WTC11 (cell line): ENCODE measurements around the gene CNKSR3. TPM values are rescaled to one million over a fixed set of nuclear protein-coding genes. Genes with fewer than 3 reads are reported as not detected.

Experiments used
- ATAC-seq: fragments of 200-7000 bp; cut with Tn5 transposase; 2 replicates; pipeline ENCODE4 v1.10.0; 2021; ENCODE audit warnings: mild to moderate bottlenecking, moderate library complexity
- CTCF ChIA-PET: fragments of 300-600 bp; sonication (Branson Sonifier 250); formaldehyde crosslinking; loops from one replicate; lab custom pipeline; 2021; ENCODE audit warnings: antibody characterized with exemption; lab: Charles Lee
- POLR2A ChIA-PET: fragments of 350-600 bp; sonication (Branson Sonifier 250); formaldehyde crosslinking; loops from one replicate; lab custom pipeline; 2021; ENCODE audit warnings: antibody characterized with exemption; lab: Charles Lee
- DNase-seq: peaks from one replicate; pipeline ENCODE4 v3.0.0; 2021; ENCODE audit warnings: low spot score
- H3K27ac Mint-ChIP-seq: 2 replicates; pipeline ENCODE4 v1.8.0; 2021; ENCODE audit warnings: mixed read lengths
- H3K27me3 Mint-ChIP-seq: 2 replicates; pipeline ENCODE4 v1.8.0; 2021; ENCODE audit warnings: low read depth, mild to moderate bottlenecking, moderate library complexity, mixed read lengths
- H3K36me3 Mint-ChIP-seq: 2 replicates; pipeline ENCODE4 v1.8.0; 2021; ENCODE audit warnings: mixed read lengths
- H3K4me1 Mint-ChIP-seq: 2 replicates; pipeline ENCODE4 v1.8.0; 2022; ENCODE audit warnings: mixed read lengths
- H3K4me3 Mint-ChIP-seq: 2 replicates; pipeline ENCODE4 v1.8.0; 2021; ENCODE audit warnings: mild to moderate bottlenecking, moderate library complexity, mixed read lengths
- H3K9me3 Mint-ChIP-seq: 2 replicates; pipeline ENCODE4 v1.8.0; 2021; ENCODE audit warnings: mixed read lengths
- EMX1 ChIP-seq: fragments of 250-450 bp; sonication (Bioruptor Pico); IDR thresholded peaks from 2 replicates; pipeline ENCODE4 v1.8.0; 2021; ENCODE audit warnings: mild to moderate bottlenecking
- ESRRA ChIP-seq: sonication (generic); formaldehyde crosslinking; IDR thresholded peaks from 2 replicates; pipeline ENCODE4 v1.8.1; 2022; ENCODE audit warnings: mild to moderate bottlenecking, missing genetic modification reagents, borderline replicate concordance
- GABPB1 ChIP-seq: sonication (generic); formaldehyde crosslinking; IDR thresholded peaks from 2 replicates; pipeline ENCODE4 v1.8.1; 2023; ENCODE audit warnings: mild to moderate bottlenecking, missing genetic modification reagents
- GTF2I ChIP-seq: fragments of 250-450 bp; sonication (Bioruptor Pico); conservative IDR thresholded peaks from 2 replicates; pipeline ENCODE4 v1.4.0; 2021; ENCODE audit warnings: mild to moderate bottlenecking
- HMGA2 ChIP-seq: fragments of 250-450 bp; sonication (Bioruptor Pico); IDR thresholded peaks from 2 replicates; pipeline ENCODE4 v1.4.0; 2021; ENCODE audit warnings: mild to moderate bottlenecking, moderate library complexity
- IRF2 ChIP-seq: sonication (generic); formaldehyde crosslinking; IDR thresholded peaks from 2 replicates; pipeline ENCODE4 v1.8.0; 2022; ENCODE audit warnings: low read depth, missing genetic modification reagents, borderline replicate concordance
- KAT7 ChIP-seq: sonication (generic); formaldehyde crosslinking; IDR thresholded peaks from 2 replicates; pipeline ENCODE4 v1.8.1; 2023; ENCODE audit warnings: missing genetic modification reagents, mild to moderate bottlenecking, borderline replicate concordance
- MYBL2 ChIP-seq: sonication (generic); formaldehyde crosslinking; IDR thresholded peaks from 2 replicates; pipeline ENCODE4 v1.8.1; 2023; ENCODE audit warnings: mild to moderate bottlenecking, moderate library complexity, missing genetic modification reagents
- SP1 ChIP-seq: sonication (generic); formaldehyde crosslinking; conservative IDR thresholded peaks from 2 replicates; pipeline ENCODE4 v1.8.1; 2022; ENCODE audit warnings: missing genetic modification reagents
- TCF7 ChIP-seq: sonication (generic); formaldehyde crosslinking; IDR thresholded peaks from 2 replicates; pipeline ENCODE4 v1.8.0; 2022; ENCODE audit warnings: mild to moderate bottlenecking, low read depth, missing genetic modification reagents, moderate library complexity
- ZNF232 ChIP-seq: sonication (generic); formaldehyde crosslinking; IDR thresholded peaks from 2 replicates; pipeline ENCODE4 v1.8.0; 2022; ENCODE audit warnings: mild to moderate bottlenecking, missing genetic modification reagents
- ZNF263 ChIP-seq: sonication (generic); formaldehyde crosslinking; IDR thresholded peaks from 2 replicates; pipeline ENCODE4 v1.8.1; 2022; ENCODE audit warnings: low read depth, mild to moderate bottlenecking, moderate library complexity, missing genetic modification reagents
- ZNF317 ChIP-seq: sonication (generic); formaldehyde crosslinking; IDR thresholded peaks from 2 replicates; pipeline ENCODE4 v1.8.1; 2023; ENCODE audit warnings: low read depth, mild to moderate bottlenecking, moderate library complexity, missing genetic modification reagents, borderline replicate concordance
- ZNF416 ChIP-seq: fragments of 250-450 bp; sonication (Bioruptor Pico); IDR thresholded peaks from 2 replicates; pipeline ENCODE4 v1.9.0; 2021; ENCODE audit warnings: mild to moderate bottlenecking, inconsistent platforms
- ZNF423 ChIP-seq: fragments of 250-450 bp; sonication (Bioruptor Pico); IDR thresholded peaks from 2 replicates; pipeline ENCODE4 v2.1.2; 2022; ENCODE audit warnings: mild to moderate bottlenecking, moderate library complexity
- total RNA-seq: library from RNA; stranded (reverse); gene quantifications from 3 replicates; pipeline ENCODE4 v1.2.3, GENCODE V29; 2021
- TF ChIP-seq, protein P1 (sequence below): sonication (generic); formaldehyde crosslinking; IDR thresholded peaks from 2 replicates; pipeline ENCODE4 v1.8.0; 2022; ENCODE audit warnings: mild to moderate bottlenecking, missing genetic modification reagents
- TF ChIP-seq, protein P2 (sequence below): sonication (generic); formaldehyde crosslinking; IDR thresholded peaks from 2 replicates; pipeline ENCODE4 v1.8.1; 2022; ENCODE audit warnings: mild to moderate bottlenecking, moderate library complexity, missing genetic modification reagents
- TF ChIP-seq, protein P3 (sequence below): fragments of 250-450 bp; sonication (Bioruptor Pico); IDR thresholded peaks from 2 replicates; pipeline ENCODE4 v1.9.0; 2021; ENCODE audit warnings: mild to moderate bottlenecking
- TF ChIP-seq, protein P4 (sequence below): sonication (generic); formaldehyde crosslinking; IDR thresholded peaks from 2 replicates; pipeline ENCODE4 v1.8.1; 2023; ENCODE audit warnings: mild to moderate bottlenecking, missing genetic modification reagents, borderline replicate concordance
- TF ChIP-seq, protein P5 (sequence below): sonication (generic); formaldehyde crosslinking; IDR thresholded peaks from 2 replicates; pipeline ENCODE4 v1.8.1; 2022; ENCODE audit warnings: missing genetic modification reagents, borderline replicate concordance

CNKSR3 gene
- total RNA-seq, 1 experiment from 2014 or later = 5.7 TPM

DNA sequence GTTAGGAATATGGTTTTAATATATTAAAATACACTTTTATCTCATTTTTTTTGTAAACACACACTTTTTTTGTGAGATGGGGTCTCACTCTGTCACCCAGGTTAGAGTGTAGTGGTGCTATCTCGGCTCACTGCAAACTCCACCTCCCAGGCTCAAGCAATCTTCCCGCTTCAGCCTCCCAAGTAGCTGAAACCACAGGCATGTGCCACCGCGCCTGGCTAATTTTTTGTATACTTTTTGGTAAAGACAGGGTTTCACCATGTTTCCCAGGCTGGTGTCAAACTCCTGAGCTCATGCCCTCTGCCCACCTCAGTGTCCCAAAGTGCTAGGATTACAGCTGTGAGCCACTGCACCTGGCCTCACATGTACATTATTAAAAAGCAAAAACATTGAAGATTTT lies 164.7 kb downstream of the CNKSR3 start:
- Mint-ChIP-seq H3K27me3 (no peaks in the 10 kb centered on the region), H3K4me3 (no peak overlapping the region), H3K4me1 (peaks cover 38% of the 10 kb centered on the region), H3K36me3 (peaks cover 6% of the 10 kb centered on the region), H3K9me3 (peaks cover 16% of the 10 kb centered on the region), H3K27ac (no peak overlapping the region)
- ATAC-seq = no peak
- TF ChIP-seq GABPB1 (no peak), ZNF317 (CRISPR knock-in tag) (no peak), GTF2I (CRISPR knock-in tag) (no peak), SP1 (no peak), IRF2 (no peak), KAT7 (CRISPR knock-in tag) (no peak), ESRRA (CRISPR knock-in tag) (no peak), ZNF232 (CRISPR knock-in tag) (no peak), MYBL2 (CRISPR knock-in tag) (no peak), ZNF416 (CRISPR knock-in tag) (no peak), ZNF263 (no peak), HMGA2 (CRISPR knock-in tag) (no peak), ZNF423 (CRISPR knock-in tag) (no peak), TCF7 (CRISPR knock-in tag) (no peak), EMX1 (CRISPR knock-in tag) (no peak)
- TF ChIP-seq, protein P1, sequence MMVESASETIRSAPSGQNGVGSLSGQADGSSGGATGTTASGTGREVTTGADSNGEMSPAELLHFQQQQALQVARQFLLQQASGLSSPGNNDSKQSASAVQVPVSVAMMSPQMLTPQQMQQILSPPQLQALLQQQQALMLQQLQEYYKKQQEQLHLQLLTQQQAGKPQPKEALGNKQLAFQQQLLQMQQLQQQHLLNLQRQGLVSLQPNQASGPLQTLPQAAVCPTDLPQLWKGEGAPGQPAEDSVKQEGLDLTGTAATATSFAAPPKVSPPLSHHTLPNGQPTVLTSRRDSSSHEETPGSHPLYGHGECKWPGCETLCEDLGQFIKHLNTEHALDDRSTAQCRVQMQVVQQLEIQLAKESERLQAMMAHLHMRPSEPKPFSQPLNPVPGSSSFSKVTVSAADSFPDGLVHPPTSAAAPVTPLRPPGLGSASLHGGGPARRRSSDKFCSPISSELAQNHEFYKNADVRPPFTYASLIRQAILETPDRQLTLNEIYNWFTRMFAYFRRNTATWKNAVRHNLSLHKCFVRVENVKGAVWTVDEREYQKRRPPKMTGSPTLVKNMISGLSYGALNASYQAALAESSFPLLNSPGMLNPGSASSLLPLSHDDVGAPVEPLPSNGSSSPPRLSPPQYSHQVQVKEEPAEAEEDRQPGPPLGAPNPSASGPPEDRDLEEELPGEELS = no peak
- TF ChIP-seq, protein P2, sequence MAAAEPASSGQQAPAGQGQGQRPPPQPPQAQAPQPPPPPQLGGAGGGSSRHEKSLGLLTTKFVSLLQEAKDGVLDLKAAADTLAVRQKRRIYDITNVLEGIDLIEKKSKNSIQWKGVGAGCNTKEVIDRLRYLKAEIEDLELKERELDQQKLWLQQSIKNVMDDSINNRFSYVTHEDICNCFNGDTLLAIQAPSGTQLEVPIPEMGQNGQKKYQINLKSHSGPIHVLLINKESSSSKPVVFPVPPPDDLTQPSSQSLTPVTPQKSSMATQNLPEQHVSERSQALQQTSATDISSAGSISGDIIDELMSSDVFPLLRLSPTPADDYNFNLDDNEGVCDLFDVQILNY (CRISPR knock-in tag) = no peak
- TF ChIP-seq, protein P3, sequence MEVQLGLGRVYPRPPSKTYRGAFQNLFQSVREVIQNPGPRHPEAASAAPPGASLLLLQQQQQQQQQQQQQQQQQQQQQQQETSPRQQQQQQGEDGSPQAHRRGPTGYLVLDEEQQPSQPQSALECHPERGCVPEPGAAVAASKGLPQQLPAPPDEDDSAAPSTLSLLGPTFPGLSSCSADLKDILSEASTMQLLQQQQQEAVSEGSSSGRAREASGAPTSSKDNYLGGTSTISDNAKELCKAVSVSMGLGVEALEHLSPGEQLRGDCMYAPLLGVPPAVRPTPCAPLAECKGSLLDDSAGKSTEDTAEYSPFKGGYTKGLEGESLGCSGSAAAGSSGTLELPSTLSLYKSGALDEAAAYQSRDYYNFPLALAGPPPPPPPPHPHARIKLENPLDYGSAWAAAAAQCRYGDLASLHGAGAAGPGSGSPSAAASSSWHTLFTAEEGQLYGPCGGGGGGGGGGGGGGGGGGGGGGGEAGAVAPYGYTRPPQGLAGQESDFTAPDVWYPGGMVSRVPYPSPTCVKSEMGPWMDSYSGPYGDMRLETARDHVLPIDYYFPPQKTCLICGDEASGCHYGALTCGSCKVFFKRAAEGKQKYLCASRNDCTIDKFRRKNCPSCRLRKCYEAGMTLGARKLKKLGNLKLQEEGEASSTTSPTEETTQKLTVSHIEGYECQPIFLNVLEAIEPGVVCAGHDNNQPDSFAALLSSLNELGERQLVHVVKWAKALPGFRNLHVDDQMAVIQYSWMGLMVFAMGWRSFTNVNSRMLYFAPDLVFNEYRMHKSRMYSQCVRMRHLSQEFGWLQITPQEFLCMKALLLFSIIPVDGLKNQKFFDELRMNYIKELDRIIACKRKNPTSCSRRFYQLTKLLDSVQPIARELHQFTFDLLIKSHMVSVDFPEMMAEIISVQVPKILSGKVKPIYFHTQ = no peak
- TF ChIP-seq, protein P4, sequence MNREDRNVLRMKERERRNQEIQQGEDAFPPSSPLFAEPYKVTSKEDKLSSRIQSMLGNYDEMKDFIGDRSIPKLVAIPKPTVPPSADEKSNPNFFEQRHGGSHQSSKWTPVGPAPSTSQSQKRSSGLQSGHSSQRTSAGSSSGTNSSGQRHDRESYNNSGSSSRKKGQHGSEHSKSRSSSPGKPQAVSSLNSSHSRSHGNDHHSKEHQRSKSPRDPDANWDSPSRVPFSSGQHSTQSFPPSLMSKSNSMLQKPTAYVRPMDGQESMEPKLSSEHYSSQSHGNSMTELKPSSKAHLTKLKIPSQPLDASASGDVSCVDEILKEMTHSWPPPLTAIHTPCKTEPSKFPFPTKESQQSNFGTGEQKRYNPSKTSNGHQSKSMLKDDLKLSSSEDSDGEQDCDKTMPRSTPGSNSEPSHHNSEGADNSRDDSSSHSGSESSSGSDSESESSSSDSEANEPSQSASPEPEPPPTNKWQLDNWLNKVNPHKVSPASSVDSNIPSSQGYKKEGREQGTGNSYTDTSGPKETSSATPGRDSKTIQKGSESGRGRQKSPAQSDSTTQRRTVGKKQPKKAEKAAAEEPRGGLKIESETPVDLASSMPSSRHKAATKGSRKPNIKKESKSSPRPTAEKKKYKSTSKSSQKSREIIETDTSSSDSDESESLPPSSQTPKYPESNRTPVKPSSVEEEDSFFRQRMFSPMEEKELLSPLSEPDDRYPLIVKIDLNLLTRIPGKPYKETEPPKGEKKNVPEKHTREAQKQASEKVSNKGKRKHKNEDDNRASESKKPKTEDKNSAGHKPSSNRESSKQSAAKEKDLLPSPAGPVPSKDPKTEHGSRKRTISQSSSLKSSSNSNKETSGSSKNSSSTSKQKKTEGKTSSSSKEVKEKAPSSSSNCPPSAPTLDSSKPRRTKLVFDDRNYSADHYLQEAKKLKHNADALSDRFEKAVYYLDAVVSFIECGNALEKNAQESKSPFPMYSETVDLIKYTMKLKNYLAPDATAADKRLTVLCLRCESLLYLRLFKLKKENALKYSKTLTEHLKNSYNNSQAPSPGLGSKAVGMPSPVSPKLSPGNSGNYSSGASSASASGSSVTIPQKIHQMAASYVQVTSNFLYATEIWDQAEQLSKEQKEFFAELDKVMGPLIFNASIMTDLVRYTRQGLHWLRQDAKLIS (CRISPR knock-in tag) = no peak
- TF ChIP-seq, protein P5, sequence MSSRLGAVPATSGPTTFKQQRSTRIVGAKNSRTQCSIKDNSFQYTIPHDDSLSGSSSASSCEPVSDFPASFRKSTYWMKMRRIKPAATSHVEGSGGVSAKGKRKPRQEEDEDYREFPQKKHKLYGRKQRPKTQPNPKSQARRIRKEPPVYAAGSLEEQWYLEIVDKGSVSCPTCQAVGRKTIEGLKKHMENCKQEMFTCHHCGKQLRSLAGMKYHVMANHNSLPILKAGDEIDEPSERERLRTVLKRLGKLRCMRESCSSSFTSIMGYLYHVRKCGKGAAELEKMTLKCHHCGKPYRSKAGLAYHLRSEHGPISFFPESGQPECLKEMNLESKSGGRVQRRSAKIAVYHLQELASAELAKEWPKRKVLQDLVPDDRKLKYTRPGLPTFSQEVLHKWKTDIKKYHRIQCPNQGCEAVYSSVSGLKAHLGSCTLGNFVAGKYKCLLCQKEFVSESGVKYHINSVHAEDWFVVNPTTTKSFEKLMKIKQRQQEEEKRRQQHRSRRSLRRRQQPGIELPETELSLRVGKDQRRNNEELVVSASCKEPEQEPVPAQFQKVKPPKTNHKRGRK (CRISPR knock-in tag) = no peak
- CTCF ChIA-PET = no interaction called here
- POLR2A ChIA-PET = interaction anchor here (0.5 kb wide), 1 partner anchor 10 kb away, joined by 3 read pairs; no protein-coding TSS in a partner anchor
- DNase-seq = no peak
